Peyer's patch (tissue), 4 donors: ENCODE measurements around the gene PDE8B.

Experiments used
- CTCF ChIP-seq, 6 experiments: fragments of 450-650 bp in 4 of 6; fragments of 200-600 bp in 2 of 6; sonication (generic) in 1 of 6; IDR thresholded peaks; one replicate each; pipeline ENCODE4 v1.5.1; 2017 to 2019; ENCODE audit warnings: antibody characterized with exemption in 6 of 6, mild to moderate bottlenecking in 3 of 6, moderate library complexity in 1 of 6
- POLR2A ChIP-seq, 2 donors: fragments of 450-650 bp; IDR thresholded peaks; one replicate each; pipeline ENCODE4 v1.5.1; 2017; ENCODE audit warnings: antibody characterized with exemption in 2 of 2, mild to moderate bottlenecking in 2 of 2, moderate library complexity in 2 of 2

- TF ChIP-seq CTCF (IDR thresholded peaks at IDR 0.05) (no peak), POLR2A (IDR thresholded peaks at IDR 0.05) (no peak)
These were observed 1.2 kb downstream of the PDE8B start for GRCh38 chr5:77211691-77212047.
